ENCODE measurements around the gene LENG8. TPM values are rescaled to one million over a fixed set of nuclear protein-coding genes. Genes with fewer than 3 reads are reported as not detected.

The LENG8 gene
- total RNA-seq, 1 experiment from 2014 or later: 148 TPM

DNA sequence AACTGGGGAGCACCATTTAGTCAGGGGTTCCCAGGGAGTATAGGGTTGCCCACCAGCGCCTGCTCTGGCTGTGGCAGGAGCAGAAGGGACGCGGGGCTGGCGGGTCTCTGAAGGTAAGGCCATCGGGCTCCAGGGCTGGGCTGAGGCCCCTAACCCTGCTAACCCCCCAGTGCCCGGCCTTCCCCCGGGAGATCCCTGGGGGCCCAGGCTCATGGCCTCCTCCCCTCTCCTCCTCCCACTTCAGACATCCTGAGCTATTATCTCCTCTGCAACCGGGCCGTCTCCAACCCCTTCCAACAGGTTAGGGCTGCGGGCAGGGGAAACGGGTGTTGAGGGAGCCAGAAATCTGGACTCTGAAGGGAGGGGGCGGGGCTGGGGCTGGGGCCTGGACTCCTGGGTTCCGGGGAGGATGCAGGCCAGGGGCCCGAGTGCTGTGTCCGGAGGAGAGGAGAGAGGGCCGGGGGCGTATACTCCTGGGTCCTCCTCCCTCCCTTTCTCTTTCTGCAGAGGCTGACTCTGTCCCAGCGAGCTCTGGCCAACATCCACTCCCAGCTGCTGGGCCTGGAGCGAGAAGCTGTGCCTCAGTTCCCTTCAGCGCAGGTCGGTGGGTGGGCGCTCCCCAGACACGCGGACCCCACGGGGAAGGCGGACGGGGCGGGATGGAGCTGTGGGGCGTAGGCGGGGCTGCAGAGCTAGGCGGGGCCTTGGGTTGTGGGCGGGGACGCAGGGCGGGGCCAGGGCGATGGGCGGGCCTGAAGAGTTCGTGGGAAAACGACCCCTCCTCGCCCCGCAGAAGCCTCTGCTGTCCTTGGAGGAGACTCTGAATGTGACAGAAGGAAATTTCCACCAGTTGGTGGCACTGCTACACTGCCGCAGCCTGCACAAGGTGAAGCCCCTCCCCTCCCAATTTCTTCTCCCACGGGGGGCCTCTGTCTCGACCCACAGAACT is 18.4 kb upstream of the LENG8 start:
- Histone ChIP-seq H4K20me1 (ENCODE audit: control insufficient read depth, insufficient read depth, insufficient read length) (no peaks in the 10 kb centered on the region), H2AK5ac (ENCODE audit: insufficient read length, low read length) (no peak overlapping the region), H3K4me1 (ENCODE audit: insufficient read depth, low read length) (no peaks in the 10 kb centered on the region), H3K4ac (ENCODE audit: low read depth, low read length) (no peak overlapping the region), H3K9me3 (ENCODE audit: control insufficient read depth, low read depth, low read length) (no peaks in the 10 kb centered on the region), H2BK120ac (ENCODE audit: low read depth, low read length, poor library complexity, severe bottlenecking) (no peak overlapping the region), H2BK12ac (ENCODE audit: insufficient read length, low read depth, low read length) (no peak overlapping the region), H3K56ac (ENCODE audit: insufficient read length, low read depth, low read length) (no peak overlapping the region), H3K27me3 (ENCODE audit: insufficient read depth, low read length) (no peaks in the 10 kb centered on the region; the same call in 1 of the 2 replicates), H2BK5ac (ENCODE audit: insufficient read length, low read length) (no peak overlapping the region), H2BK20ac (ENCODE audit: low read depth, low read length, poor library complexity, severe bottlenecking) (no peak overlapping the region), H4K8ac (replicated peaks; ENCODE audit: insufficient read length, low read depth, low read length) (no peak overlapping the region), H3K79me2 (ENCODE audit: insufficient read depth, low read length) (no peaks in the 10 kb centered on the region), H3K23me2 (ENCODE audit: insufficient read length, low read depth, low read length, poor library complexity, severe bottlenecking) (peaks cover 3% of the 10 kb centered on the region), H3K9ac (ENCODE audit: extremely low read depth, insufficient read length, low read length) (no peak overlapping the region), H4K5ac (ENCODE audit: insufficient read length, low read depth, low read length) (no peak overlapping the region), H3K27ac (ENCODE audit: insufficient read length, low read depth, low read length) (no peak overlapping the region), H3K14ac (ENCODE audit: insufficient read depth, low read length) (no peak overlapping the region), H3T11ph (ENCODE audit: low read length) (no peak overlapping the region), H2AFZ (ENCODE audit: low read length) (no peak overlapping the region), H3K4me2 (ENCODE audit: insufficient read depth, insufficient read length, low read length) (peak overlapping the region; percentile 41), H3K23ac (ENCODE audit: insufficient read length, low read depth, low read length) (no peak overlapping the region), H2BK15ac (ENCODE audit: low read depth, low read length) (no peak overlapping the region), H4K91ac (ENCODE audit: insufficient read length, low read depth, low read length) (no peak overlapping the region), H3K18ac (ENCODE audit: insufficient read length, low read depth, low read length) (no peak overlapping the region), H3K79me1 (ENCODE audit: insufficient read depth, low read depth, low read length, poor library complexity, severe bottlenecking) (no peaks in the 10 kb centered on the region)
- peaks cover 9 to 29% (median 29%) of the 10 kb centered on the region in 3 experiments; a peak in 6 of 7 replicates for H3K36me3 Mint-ChIP-seq (ENCODE audit: insufficient read depth in 1 of 3, low read depth in 3 of 3)
- peaks cover 29 to 42% of the 10 kb centered on the region in 2 experiments for H3K4me1 Mint-ChIP-seq
- H3K27ac Mint-ChIP-seq: peak overlapping the region in 1 of 3 experiments; percentile 90; a peak in 1 of 7 replicates
- H3K4me3 Mint-ChIP-seq: peak overlapping the region; percentile 50 to 74
- no CpG with 5 or more reads among the region's 43 CpGs for WGBS (ENCODE audit: extremely low coverage, insufficient read length, low lambda C conversion rate)
- DNase-seq: peak; percentile 85
- H3K9me3 Mint-ChIP-seq: peaks cover 0 to 3% of the 10 kb centered on the region in 2 experiments; a peak in 1 of 5 replicates
- TF ChIP-seq, protein P1, sequence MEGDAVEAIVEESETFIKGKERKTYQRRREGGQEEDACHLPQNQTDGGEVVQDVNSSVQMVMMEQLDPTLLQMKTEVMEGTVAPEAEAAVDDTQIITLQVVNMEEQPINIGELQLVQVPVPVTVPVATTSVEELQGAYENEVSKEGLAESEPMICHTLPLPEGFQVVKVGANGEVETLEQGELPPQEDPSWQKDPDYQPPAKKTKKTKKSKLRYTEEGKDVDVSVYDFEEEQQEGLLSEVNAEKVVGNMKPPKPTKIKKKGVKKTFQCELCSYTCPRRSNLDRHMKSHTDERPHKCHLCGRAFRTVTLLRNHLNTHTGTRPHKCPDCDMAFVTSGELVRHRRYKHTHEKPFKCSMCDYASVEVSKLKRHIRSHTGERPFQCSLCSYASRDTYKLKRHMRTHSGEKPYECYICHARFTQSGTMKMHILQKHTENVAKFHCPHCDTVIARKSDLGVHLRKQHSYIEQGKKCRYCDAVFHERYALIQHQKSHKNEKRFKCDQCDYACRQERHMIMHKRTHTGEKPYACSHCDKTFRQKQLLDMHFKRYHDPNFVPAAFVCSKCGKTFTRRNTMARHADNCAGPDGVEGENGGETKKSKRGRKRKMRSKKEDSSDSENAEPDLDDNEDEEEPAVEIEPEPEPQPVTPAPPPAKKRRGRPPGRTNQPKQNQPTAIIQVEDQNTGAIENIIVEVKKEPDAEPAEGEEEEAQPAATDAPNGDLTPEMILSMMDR (conservative IDR thresholded peaks at IDR 0.05): peak; percentile 59; the same call in 2 of the 3 replicates
- peaks cover 69% of the 10 kb centered on the region for H3K27me3 Mint-ChIP-seq (ENCODE audit: low read depth)

Data from H9 (cell line).